GM12892 (cell line): ENCODE results near the gene DCLK2.

Source experiments
- POLR2A ChIP-seq: IDR thresholded peaks from 2 replicates; pipeline ENCODE4 v1.6.1; 2011; ENCODE audit warnings: low read depth, low read length, control low read depth
- POLR2AphosphoS5 ChIP-seq: IDR thresholded peaks from 2 replicates; pipeline ENCODE4 v1.6.1; 2011; ENCODE audit warnings: low read depth, low read length, control low read depth
- TAF1 ChIP-seq: IDR thresholded peaks from 2 replicates; pipeline ENCODE4 v1.6.1; 2011; ENCODE audit warnings: low read depth, mild to moderate bottlenecking, control low read depth, low read length, borderline replicate concordance

GRCh38 chr4:150283689-150284088 lies 205.4 kb downstream of the DCLK2 start:
- TF ChIP-seq POLR2A = no peak
- TF ChIP-seq TAF1 = no peak
- TF ChIP-seq POLR2AphosphoS5 = no peak
